Globus pallidus (tissue), 1 donor: ENCODE results near the gene CLEC2B.

Source experiments
- DNase-seq: peaks from one replicate; pipeline ENCODE4 v3.0.0-alpha.2; 2015; ENCODE audit warnings: low spot score

The CLEC2B gene

DNA sequence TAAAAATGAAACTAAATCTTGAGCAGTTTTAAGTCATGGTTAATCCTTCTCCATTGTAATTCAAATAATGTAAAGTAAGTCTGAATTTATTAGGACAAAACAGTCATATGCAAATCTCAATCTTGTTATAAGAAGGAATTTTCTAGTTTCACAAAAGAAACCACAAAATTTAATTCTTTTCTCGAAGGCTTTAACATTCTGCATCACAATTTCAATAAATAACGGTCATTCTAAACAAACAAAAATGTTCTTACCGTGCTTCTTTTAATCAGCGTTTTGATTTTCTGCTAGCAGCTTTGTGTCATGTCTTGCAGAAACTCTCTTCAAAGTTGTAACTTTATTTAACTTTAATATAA lies 225 bp downstream of the CLEC2B start:
- DNase-seq = no peak

DNA sequence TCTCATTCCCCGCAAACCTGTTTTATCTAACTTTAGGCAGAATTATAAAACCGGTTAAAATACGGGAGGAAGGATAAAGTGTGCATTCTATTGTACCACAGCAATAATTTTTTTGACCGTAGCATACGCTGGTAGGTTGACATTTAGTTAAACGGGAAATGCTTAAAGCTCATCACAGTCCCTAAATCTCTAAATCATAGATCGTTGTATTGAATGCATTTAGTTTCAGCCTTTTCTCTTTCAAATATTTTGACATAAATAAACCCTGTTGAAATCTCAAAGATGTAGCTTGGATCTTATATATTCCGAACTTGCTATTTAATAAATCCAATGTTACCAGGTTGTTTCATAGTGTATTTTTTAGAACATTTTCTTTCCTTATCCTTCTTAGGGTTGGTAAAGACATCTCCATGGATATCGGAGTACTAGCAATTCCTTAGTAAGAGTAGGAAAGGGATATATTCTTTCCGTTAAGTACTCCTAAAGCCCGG lies 798 bp downstream of the CLEC2B start:
- no peak for DNase-seq

DNA sequence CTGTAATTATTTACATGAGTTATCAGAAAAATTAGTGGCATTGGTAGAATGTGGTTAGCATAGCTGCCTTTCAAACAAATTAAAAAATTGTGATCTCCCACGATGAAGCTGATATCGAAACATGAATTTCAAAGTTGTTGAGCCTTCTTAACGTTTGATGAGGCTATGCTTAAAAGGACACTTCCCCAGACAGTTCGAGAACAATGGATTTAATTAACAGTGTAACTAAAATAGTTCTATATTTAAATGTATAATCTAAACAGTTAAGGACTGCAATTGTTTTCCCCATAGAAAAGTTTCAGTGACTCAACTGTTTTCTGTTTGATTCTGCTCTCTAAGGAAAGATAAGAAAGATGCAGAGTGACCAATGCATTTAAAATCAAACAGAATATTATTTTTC lies 1.6 kb downstream of the CLEC2B start:
- no peak for DNase-seq

DNA sequence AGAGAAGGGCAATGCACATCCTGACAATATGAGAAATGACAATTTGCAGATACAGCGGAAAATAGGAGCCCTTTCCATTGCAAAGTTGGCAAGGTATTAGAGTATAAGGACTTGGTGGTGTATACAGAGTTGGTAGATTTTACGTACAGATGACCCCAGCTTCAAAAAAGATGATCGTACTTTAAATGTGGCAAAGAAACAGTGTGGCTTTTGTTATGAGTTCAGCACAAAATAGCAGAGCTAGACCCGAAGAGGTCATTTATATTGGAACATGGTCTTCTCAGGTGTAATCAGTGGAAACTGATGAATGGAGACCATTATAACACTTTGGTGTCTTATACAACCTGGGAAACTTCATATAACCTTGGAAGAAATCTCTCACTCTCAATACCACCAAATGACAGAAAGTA lies 2.3 kb downstream of the CLEC2B start:
- DNase-seq = no peak

DNA sequence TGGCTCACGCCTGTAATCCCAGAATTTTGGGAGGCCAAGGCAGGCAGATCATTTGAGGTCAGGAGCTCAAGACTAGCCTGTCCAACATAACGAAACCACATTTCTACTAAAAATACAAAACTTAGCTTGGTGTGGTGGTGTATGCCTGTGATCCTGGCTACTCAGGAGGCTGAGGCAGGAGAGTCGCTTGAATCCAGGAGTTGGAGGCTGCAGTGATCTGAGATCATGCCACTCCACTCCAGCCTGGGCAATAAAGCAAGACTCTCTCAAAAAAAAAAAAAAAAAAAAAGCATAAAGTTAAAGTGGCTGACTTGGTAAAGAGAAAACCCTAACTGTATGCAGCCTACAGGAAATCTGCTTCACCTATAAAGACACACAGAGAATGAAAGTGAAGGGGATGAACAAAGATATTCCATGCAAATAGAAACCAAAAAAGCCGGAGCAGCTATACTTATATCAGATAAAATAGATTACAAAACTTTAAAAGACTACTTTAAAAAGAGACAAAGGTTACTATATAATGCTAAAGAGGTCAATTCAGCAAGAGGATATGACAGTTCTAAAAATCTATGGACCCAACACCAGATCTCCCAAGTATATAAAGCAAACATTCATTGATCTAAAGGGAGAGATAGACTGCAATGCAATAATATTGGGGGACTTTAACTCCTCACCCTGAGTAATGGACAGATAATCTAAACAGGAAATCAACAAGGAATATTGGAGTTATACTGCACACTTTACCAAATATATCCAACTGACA lies 4.1 kb downstream of the CLEC2B start:
- no peak for DNase-seq

DNA sequence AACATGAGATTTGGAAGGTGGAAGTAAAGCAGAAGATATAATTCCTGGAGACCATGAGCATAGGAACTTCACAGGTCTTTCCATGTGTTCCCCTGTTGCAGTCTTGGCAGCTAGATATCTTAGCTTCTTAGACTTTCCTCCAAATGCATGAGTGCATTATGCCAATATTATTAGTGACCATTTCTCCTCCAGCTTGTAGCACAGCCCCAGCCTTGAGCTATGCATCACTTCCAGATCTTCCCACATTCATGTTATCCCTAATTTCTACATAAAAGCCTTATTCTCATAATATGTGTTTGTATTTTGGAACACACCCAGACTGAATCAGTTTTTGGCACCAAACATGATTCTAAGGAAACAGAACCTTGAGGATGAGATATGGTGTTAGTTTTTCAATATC lies 11.0 kb downstream of the CLEC2B start:
- DNase-seq = no peak

DNA sequence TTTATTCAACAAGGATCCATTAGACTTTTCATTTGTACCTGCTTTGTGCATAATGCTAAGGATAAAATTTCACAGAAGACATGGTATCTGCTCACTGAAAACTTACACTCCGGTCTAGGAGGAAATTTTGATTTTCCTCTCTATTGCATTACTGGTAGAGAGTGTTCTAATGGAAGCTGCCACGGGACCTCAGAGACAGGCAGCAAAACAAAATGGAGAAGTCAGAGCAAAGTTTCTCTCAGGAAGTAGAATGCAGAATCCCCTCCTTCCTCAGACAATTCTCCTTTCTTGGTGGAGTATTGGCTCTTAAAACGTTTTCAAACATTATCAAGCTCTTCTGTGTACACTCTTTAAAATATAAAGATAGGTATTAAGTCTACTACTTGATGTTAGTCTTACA lies 12.3 kb downstream of the CLEC2B start:
- no peak for DNase-seq

DNA sequence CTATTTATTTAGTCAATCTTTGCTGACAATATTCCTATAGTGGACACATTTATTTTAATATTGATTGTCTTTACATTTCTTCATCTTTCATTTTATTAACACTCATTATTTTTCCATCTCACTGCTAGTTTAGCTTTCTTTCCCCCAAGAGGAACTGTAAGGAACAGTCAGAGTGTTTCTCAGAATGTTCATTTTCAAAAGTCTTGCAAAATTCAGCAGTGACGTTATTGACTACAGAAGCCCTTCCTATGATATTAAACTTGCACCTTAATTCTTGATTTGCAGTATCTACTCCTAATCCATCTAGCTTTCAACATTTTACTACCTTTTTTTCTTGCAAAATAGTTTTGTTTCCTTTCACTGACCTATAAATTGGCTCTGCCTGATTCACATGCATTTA lies 13.0 kb downstream of the CLEC2B start:
- DNase-seq = no peak

DNA sequence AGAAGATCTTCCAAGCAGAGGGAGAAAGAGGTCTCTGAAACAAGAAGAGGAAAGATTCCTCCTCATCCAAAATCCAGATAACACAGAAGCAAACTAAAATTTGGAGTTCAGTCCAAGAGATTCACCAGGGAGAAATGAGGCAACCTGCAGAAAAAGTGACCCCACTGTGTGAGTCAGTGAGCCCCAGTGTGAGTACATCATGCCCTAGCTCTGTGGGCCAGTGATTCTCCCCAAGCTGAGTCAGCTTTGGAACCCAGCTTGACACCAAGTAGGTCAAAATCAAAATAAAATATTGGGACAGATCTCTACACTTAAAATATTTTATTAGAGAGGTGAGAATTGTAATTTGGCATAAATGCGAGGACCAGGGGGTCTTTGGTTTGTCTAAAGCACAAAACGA lies 17.2 kb downstream of the CLEC2B start:
- DNase-seq = no peak

DNA sequence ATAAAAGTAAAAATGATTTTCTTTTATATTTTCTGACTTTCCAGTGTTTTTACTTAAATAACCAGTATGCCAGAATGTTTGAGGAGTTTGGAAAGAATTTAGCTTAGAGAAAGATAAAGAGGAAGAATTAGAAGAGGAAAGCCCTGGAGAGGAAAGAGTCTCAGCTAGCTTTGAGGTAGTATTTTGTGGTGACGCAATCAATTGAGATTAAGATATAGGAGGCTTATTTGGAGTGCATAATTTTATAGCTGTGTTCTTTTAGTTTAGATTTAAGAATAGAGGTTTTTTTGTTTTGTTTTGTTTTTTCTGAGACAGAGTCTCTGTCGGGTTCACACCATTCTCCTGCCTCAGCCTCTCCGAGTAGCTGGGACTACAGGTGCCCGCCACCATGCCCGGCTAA lies 18.1 kb downstream of the CLEC2B start:
- no peak for DNase-seq

DNA sequence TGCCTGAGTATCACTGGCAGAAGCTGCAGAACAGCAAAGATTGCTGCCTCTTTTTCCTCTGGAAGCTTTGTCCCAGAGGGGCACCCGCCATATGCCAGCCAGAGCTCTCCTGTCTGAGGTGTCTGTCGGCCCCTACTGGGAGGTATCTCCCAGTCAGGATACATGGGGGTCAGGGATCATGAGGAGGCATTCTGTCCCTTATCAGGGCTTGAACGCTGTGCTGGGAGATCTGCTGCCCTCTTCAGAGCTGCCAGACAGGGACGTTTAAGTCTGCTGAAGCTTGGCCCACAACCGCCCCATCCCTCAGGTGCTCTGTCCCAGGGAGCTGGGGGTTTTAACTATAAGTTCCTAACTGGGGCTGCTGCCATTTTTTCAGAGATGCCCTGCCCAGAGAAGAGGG lies 20.3 kb downstream of the CLEC2B start:
- DNase-seq = no peak

DNA sequence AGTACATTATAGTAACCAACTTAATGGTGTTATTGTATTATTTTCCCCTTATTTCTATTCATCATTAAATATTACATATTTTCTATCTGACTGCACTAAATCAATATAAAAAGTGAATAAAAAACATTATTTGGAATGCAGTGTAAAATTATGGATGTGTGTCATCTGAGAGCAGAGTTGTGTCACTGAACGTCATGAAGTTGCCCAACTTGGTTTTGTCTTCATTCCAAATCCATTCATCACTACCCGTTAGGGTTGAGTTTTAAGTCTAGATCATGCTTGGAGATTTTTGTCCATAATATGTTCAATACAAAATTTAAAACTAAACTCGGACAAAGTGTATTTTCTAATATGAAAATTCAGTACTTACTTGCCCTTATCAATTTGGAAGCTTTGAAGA lies 25.7 kb downstream of the CLEC2B start:
- no peak for DNase-seq

DNA sequence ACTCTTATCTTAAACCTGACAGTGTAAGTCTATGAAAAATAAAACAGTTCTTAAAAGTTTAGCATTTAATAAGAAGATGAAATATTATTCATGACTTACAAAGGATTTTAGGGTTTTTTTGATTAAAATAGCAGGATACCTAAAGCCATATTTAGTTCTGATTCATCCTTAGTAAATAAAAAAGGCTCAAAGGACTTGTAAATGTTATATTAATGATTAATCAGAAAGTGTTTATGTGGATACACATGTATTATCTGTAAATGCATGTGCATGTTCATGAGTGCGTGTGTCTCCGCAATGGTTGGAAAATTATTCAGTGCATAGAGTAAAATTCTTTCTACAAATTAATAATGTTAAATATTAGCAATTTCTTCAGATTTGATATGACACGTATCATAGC lies 37.4 kb downstream of the CLEC2B start:
- no peak for DNase-seq

DNA sequence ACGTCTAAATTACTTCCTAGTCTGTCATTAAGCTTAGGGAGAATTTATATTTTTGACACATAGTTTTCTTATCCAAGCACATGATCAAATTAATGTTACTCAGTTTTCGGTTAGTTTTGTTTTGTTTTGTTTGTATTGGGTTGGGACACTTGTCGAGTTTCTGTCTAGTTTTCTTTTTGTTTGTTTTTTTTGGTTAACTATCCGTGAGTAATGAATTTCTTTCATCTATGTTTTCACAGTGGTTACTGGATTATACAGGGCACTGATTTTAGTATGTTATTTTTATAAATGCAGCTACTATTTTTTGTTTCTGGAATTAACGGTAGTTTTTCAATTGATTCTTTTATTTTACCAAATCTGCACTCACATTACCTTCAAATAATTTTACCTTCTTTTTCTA lies 39.2 kb downstream of the CLEC2B start:
- no peak for DNase-seq

DNA sequence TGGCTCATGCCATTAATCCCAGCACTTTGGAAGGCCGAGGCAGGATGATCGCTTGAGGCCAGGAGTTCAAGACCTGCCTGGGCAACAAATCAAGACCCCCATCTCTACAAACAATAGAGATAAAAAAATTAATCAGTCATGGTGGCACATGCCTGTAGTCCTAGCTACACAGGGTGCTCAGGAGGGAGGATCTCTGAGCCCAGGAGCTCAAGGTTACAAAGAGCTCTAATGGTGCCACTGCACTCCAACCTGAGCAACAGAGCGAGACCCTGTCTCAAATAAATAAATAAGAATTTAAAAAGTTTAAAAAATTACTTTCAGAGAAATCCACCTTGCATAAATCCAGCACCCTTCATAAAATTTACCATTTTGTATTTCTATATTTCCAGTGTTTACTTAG lies 39.7 kb downstream of the CLEC2B start:
- no peak for DNase-seq

DNA sequence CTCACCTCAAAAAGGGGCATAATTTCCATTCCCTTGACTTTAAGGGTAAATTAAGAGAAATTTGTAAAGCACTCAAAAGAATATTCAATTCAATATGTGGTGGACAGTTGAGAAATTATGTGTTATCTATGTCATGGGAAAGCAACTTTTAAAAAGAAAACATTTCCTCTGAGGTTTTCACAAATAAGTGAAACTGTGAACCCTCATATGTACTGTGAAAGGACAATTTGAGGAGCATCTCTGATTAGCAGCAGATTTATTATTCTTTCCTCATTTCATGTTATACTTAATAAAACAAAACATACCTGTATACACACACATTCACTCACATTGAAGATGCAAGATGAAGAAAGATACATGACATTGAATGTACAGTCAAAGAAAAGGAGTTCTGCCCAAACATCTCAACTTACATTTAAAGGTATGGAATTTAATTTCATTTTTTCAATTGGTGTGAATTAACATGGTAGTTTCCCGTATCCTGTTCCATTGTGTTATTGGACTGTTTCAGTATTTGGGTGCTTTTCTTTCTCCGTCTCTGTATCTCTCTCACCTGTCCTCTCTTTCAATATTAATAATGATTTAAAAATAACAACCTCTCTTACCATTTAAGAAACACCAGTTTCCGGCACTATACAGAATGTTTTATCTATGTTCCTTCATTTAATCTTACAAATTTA lies 41.8 kb downstream of the CLEC2B start, which contains the start of gene KLRF1:
Gene KLRF1 (plus strand): TSS at position 273 of the 680 bp plus-strand sequence. CDS start 64 bp downstream, at position 337.
- DNase-seq = no peak

DNA sequence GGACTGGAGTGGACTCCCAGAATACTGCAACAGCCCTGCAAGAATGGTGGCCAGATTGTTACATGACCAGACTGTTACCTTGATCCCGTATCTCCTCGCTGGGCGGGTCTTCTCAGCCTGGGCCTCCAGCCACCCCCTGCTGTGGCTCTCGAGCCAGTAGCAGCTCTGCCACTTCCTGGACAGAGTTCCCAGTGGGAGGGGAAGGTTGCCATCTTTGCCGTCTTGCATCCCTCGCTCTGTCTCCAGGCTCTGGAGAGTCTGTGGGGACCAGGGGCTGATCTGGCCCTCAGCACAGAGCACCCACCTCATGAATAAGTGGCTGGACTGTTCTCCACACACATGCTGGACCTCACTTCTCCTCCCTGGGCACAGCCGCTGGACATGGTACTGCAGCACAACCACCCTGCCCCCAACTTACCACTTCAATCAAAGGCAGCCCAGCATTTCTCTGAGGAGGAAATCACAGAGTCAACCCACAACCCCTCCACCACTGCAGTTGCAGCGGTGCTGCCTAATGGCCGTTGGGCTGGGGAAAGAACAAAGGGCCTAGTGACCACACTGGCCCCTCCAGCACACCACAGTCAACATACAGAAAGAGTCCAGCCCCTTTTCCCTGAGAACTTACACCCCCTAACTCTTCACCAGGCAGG lies 48.7 kb downstream of the CLEC2B start:
- no peak for DNase-seq

DNA sequence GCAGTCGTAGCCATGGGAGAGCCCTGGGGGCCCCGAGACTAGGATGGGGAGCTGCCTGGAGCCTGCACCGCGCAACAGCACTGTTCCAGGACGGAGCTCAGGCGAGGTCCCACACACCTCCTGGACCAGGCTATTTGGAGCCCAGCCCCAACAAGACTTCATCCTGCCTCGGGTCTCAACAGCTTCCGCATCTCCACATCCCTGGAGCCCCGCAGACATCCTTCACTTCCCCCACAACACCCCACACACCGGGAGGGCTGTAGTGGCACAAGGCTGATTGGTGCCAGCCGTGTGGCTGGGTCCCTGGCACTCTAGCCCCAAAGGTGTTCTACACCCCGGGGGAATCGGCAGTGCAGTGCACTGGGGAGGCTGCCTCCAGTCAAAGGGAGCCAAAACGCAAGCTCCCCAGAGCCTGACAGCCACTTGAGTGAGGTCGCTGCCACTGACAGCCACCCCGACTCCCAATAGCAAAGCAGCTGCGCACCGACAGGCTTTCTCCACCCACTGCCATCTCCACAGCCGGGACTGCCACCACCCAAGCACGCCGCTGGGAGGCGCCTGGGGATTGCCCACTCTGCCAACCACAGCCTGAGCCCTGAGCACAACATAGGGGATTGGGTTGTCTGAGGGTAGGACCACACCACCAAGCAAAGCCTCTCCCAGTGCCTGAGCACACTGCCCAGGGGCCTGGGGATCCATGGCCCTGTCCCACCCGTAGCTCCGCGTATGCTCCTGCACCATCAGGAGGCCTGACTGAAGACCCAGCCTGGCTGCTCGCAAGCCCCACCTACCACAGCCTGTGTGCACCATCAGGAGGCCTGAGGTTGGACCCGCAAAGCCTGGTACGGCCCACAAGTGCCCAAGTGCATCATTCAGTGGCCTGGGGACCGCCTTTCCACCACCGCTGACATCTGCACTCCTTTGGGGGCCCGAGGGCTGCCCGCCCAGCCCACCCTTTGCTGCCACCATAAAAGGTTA lies 55.0 kb downstream of the CLEC2B start:
- DNase-seq = peak; percentile 29

DNA sequence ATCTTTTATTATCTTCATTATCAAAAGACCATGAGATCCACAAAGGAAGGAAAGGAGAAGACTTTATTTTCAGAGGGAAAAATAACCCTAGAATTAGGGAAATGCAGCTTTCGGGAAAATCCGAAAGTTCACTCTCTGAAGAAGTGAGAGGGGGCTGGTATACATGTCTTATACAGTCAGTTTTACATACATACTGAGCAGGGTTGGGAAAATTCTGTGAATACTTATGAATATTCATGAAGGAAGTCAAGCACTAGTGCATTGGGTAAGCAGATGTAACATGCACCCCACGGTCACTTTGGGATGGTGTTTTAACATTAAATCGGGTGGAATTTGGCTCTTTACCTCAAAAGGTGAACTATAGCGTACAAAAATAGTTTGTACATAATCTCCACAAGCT lies 57.5 kb downstream of the CLEC2B start:
- no peak for DNase-seq

DNA sequence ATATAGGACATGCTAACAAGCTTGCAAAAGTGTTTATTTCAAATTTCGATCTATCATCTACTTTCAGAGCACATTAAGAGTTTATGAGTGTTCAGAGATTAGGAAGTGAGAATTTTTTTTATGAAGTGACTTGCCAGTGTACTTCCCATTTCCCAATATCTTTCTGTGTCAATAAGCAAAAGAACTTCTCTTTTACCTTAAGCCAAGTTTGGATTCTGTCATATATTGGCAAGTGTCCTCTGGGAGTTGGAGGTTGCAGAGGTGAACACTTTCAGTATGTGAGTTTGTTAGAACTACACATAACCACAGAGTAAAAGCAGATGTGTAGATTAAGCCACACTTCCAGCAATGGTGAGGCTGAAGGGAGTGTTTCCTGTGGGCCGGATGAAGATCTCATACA lies 58.5 kb downstream of the CLEC2B start:
- no peak for DNase-seq

DNA sequence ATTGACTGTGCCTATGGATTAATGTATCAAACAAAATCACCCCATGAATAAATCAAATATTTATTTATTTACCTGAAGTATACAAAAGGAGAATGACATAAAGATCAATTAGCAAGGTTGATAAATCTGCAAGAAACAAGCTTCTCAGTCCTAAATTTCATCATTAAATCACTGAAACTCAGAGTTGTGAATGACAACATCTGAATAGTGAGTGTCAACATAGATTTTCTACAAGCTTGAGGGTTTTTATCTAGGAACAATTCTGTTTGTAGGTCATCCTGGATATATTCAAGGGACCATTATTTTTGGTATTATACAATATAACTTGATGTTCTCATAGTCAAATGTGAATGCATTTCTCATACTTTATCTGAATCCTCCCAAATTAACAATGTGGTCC lies 59.3 kb downstream of the CLEC2B start:
- DNase-seq = no peak

DNA sequence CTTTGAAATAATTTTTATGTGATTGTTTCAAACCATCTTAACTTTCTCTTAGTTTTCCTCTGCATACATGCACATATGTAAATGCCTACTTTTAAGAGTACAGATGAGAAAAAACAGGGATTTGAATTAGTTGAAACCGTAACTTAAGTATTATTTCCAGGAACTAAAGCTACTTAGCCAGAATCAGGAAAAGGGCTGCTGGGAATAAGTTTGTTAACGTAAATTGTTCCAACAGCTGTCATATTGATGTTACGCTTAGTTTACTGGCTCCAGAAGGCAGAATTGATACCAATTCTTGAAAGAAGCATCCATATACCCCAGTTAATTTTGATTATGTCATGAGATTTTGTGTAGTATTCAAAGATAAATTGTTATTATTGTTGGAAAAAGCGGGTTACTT lies 59.8 kb downstream of the CLEC2B start:
- DNase-seq = no peak
